ENCODE data around the gene SBDS. TPM values are rescaled to one million over a fixed set of nuclear protein-coding genes. Genes with fewer than 3 reads are reported as not detected.

SBDS gene
- total and polyA plus RNA-seq, 2 donors (not counting 1 experiment from before 2014, with no cell fraction given), result 39.1 to 170 TPM

DNA sequence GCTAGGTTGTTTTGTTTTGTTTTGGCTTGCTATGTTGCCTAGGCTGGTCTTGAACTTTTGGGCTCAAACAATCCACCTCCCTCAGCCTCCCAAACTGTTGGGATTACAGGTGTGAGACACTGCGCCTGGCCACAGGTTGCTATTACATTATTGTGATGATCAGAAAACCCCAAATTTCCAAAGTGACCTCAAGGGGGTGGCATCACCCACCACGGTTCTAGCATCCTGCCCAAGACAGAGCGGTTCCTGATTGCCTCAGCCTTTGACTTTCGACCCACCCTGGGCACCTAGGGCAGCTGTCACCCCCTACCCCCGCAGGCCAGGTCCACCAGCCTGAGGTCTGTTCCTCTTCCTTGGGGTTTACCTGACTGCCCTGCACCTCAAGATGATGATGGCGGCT, 28.4 kb downstream of the SBDS start:
- intact Hi-C loops (cut with micrococcal nuclease), result no loop called here
- Mint-ChIP-seq H3K27me3 (no peaks in the 10 kb centered on the region), H3K4me3 (no peak overlapping the region), H3K9me3 (ENCODE audit: insufficient read depth) (no peaks in the 10 kb centered on the region), H3K4me1 (no peaks in the 10 kb centered on the region), H3K27ac (no peak overlapping the region)
- no peaks in the 10 kb centered on the region for H3K27me3 ChIP-seq (replicated peaks in 1 of 4; ENCODE audit: control extremely low read depth in 1 of 4, control insufficient read depth in 3 of 4, insufficient read depth in 4 of 4, low read length in 3 of 4)
- no peak overlapping the region for H3K4me2 ChIP-seq (replicated peaks; ENCODE audit: low read depth, low read length, poor library complexity, severe bottlenecking)
- DNase-seq (no peak), ATAC-seq (ENCODE audit: low read depth) (no peak)
- no peak overlapping the region for H3K27ac ChIP-seq (ENCODE audit: low read length in 2 of 2)
- CTCF ChIA-PET, result no interaction called here
- no peaks in the 10 kb centered on the region for H4K20me1 ChIP-seq (ENCODE audit: control insufficient read depth, insufficient read depth, low read length, poor library complexity, severe bottlenecking)
- H3K9ac ChIP-seq (ENCODE audit: low read length), result no peak overlapping the region
- POLR2A ChIA-PET, result no interaction called here
- no peaks in the 10 kb centered on the region for H3K36me3 ChIP-seq (replicated peaks in 1 of 2; ENCODE audit: control extremely low read depth in 1 of 2, control insufficient read depth in 1 of 2, extremely low read depth in 1 of 2, insufficient read depth in 2 of 2, low read length in 1 of 2)
- no peaks in the 10 kb centered on the region for H3K79me2 ChIP-seq (ENCODE audit: control insufficient read depth, insufficient read depth, low read length)
- no peaks in the 10 kb centered on the region for H3K4me1 ChIP-seq (ENCODE audit: control insufficient read depth in 2 of 2, insufficient read depth in 2 of 2, low read length in 2 of 2)
- H3K4me3 ChIP-seq (ENCODE audit: control extremely low read depth in 1 of 5, extremely low read depth in 1 of 5, insufficient read depth in 1 of 5, low read depth in 2 of 5, low read length in 4 of 5), result no peak overlapping the region
- WGBS (ENCODE audit: insufficient coverage), result 89% methylated on average over 3 of the region's 6 CpGs
- no peaks in the 10 kb centered on the region for H3K9me3 ChIP-seq (ENCODE audit: control extremely low read depth in 1 of 3, control insufficient read depth in 2 of 3, insufficient read depth in 1 of 3, low read length in 2 of 3)
- no peak for TF ChIP-seq EZH2 (IDR thresholded peaks at IDR 0.05; ENCODE audit: borderline replicate concordance, insufficient read depth, low read depth, low read length, poor library complexity, severe bottlenecking)
- TF ChIP-seq CTCF (IDR thresholded peaks at IDR 0.05), result no peak
- H2AFZ ChIP-seq (ENCODE audit: insufficient read depth, low read depth, low read length, poor library complexity, severe bottlenecking), result no peak overlapping the region

GRCh38 chr7:66964411-66964810, 31.0 kb downstream of the SBDS start:
- no peaks in the 10 kb centered on the region for H3K27me3 Mint-ChIP-seq
- H3K27me3 ChIP-seq (replicated peaks in 1 of 4; ENCODE audit: control extremely low read depth in 1 of 4, control insufficient read depth in 3 of 4, insufficient read depth in 4 of 4, low read length in 3 of 4), result no peaks in the 10 kb centered on the region
- H3K4me3 Mint-ChIP-seq, result no peak overlapping the region
- no peak overlapping the region for H2AFZ ChIP-seq (ENCODE audit: insufficient read depth, low read depth, low read length, poor library complexity, severe bottlenecking)
- DNase-seq (no peak), ATAC-seq (ENCODE audit: low read depth) (no peak)
- H3K27ac ChIP-seq (ENCODE audit: low read length in 2 of 2), result no peak overlapping the region
- 34% methylated on average over 2 of the region's 4 CpGs for WGBS (ENCODE audit: insufficient coverage)
- H4K20me1 ChIP-seq (ENCODE audit: control insufficient read depth, insufficient read depth, low read length, poor library complexity, severe bottlenecking), result no peaks in the 10 kb centered on the region
- no peaks in the 10 kb centered on the region for H3K4me1 ChIP-seq (ENCODE audit: control insufficient read depth in 2 of 2, insufficient read depth in 2 of 2, low read length in 2 of 2)
- peaks cover 0 to 3% of the 10 kb centered on the region in 2 experiments for H3K36me3 ChIP-seq (replicated peaks in 1 of 2; ENCODE audit: control extremely low read depth in 1 of 2, control insufficient read depth in 1 of 2, extremely low read depth in 1 of 2, insufficient read depth in 2 of 2, low read length in 1 of 2)
- intact Hi-C loops (cut with micrococcal nuclease), result no loop called here
- no peaks in the 10 kb centered on the region for H3K79me2 ChIP-seq (ENCODE audit: control insufficient read depth, insufficient read depth, low read length)
- CTCF ChIA-PET, result no interaction called here
- H3K9me3 Mint-ChIP-seq (ENCODE audit: insufficient read depth), result no peaks in the 10 kb centered on the region
- no peak for TF ChIP-seq CTCF (IDR thresholded peaks at IDR 0.05)
- no peak for TF ChIP-seq EZH2 (IDR thresholded peaks at IDR 0.05; ENCODE audit: borderline replicate concordance, insufficient read depth, low read depth, low read length, poor library complexity, severe bottlenecking)
- no peak overlapping the region for H3K4me3 ChIP-seq (ENCODE audit: control extremely low read depth in 1 of 5, extremely low read depth in 1 of 5, insufficient read depth in 1 of 5, low read depth in 2 of 5, low read length in 4 of 5)
- no peak overlapping the region for H3K27ac Mint-ChIP-seq
- no peak overlapping the region for H3K4me2 ChIP-seq (replicated peaks; ENCODE audit: low read depth, low read length, poor library complexity, severe bottlenecking)
- POLR2A ChIA-PET, result no interaction called here
- no peaks in the 10 kb centered on the region for H3K9me3 ChIP-seq (ENCODE audit: control extremely low read depth in 1 of 3, control insufficient read depth in 2 of 3, insufficient read depth in 1 of 3, low read length in 2 of 3)
- no peak overlapping the region for H3K9ac ChIP-seq (ENCODE audit: low read length)
- H3K4me1 Mint-ChIP-seq, result no peaks in the 10 kb centered on the region
